Measurements from ENCODE around the gene CNTNAP3B. TPM values are rescaled to one million over a fixed set of nuclear protein-coding genes. Genes with fewer than 3 reads are reported as not detected.
"Not testable (repeated sequence)": the region's sequence is repeated elsewhere in the genome, so short reads cannot be mapped to it uniquely, and the experiment has no call there.

Gene CNTNAP3B
- total RNA-seq, 2 donors from 2014 or later, result 4.7 to 6.1 TPM

- H3K4me1 ChIP-seq (ENCODE audit: control insufficient read depth, insufficient read depth, low read length); H3K4me1 Mint-ChIP-seq; H3K9me3 ChIP-seq (ENCODE audit: control insufficient read depth, low read length); H3K4me3 ChIP-seq (ENCODE audit: low read length); H3K9me3 Mint-ChIP-seq; H3K9ac ChIP-seq (ENCODE audit: extremely low read depth, low read length, poor library complexity, severe bottlenecking); H3K27ac Mint-ChIP-seq; H3K36me3 Mint-ChIP-seq (ENCODE audit: low read depth); H3K27me3 ChIP-seq (ENCODE audit: control insufficient read depth, insufficient read depth, low read length, poor library complexity, severe bottlenecking); H3K27ac ChIP-seq (ENCODE audit: low read depth, low read length); H3K27me3 Mint-ChIP-seq (ENCODE audit: insufficient read depth); H3K4me3 Mint-ChIP-seq; H3K36me3 ChIP-seq (ENCODE audit: control insufficient read depth, insufficient read depth, low read length): not testable (repeated sequence)
- DNase-seq, result peak; percentile 20
- 100% methylated on average over 4 of the region's 7 CpGs; no CpG with 5 or more reads in 1 of the 2 experiments for WGBS, 2 experiments (ENCODE audit: insufficient coverage in 1 of 2, insufficient read length in 1 of 2)
Measured at GRCh38 chr9:42018220-42018922, 110.9 kb downstream of the CNTNAP3B start.

GRCh38 chr9:42014317-42014716 is 114.9 kb downstream of the CNTNAP3B start:
- WGBS, 2 experiments (ENCODE audit: insufficient coverage in 1 of 2, insufficient read length in 1 of 2), result no CpG with 5 or more reads among the region's 9 CpGs
- H3K4me1 Mint-ChIP-seq; H3K4me3 Mint-ChIP-seq; H3K27me3 Mint-ChIP-seq (ENCODE audit: insufficient read depth); H3K9me3 ChIP-seq (ENCODE audit: control insufficient read depth, low read length); H3K9ac ChIP-seq (ENCODE audit: extremely low read depth, low read length, poor library complexity, severe bottlenecking); H3K27ac Mint-ChIP-seq; H3K27me3 ChIP-seq (ENCODE audit: control insufficient read depth, insufficient read depth, low read length, poor library complexity, severe bottlenecking); H3K36me3 Mint-ChIP-seq (ENCODE audit: low read depth); H3K27ac ChIP-seq (ENCODE audit: low read depth, low read length); H3K4me3 ChIP-seq (ENCODE audit: low read length); H3K9me3 Mint-ChIP-seq; H3K4me1 ChIP-seq (ENCODE audit: control insufficient read depth, insufficient read depth, low read length); DNase-seq; H3K36me3 ChIP-seq (ENCODE audit: control insufficient read depth, insufficient read depth, low read length): not testable (repeated sequence)

GRCh38 chr9:41991607-41992006 is 137.6 kb downstream of the CNTNAP3B start:
- H3K4me1 ChIP-seq (ENCODE audit: control insufficient read depth, insufficient read depth, low read length); H3K9me3 ChIP-seq (ENCODE audit: control insufficient read depth, low read length); H3K4me3 ChIP-seq (ENCODE audit: low read length); H3K36me3 ChIP-seq (ENCODE audit: control insufficient read depth, insufficient read depth, low read length); H3K27ac Mint-ChIP-seq; H3K9me3 Mint-ChIP-seq; H3K4me3 Mint-ChIP-seq; H3K27me3 Mint-ChIP-seq (ENCODE audit: insufficient read depth); H3K4me1 Mint-ChIP-seq; H3K27ac ChIP-seq (ENCODE audit: low read depth, low read length); DNase-seq; H3K27me3 ChIP-seq (ENCODE audit: control insufficient read depth, insufficient read depth, low read length, poor library complexity, severe bottlenecking); H3K9ac ChIP-seq (ENCODE audit: extremely low read depth, low read length, poor library complexity, severe bottlenecking); H3K36me3 Mint-ChIP-seq (ENCODE audit: low read depth): not testable (repeated sequence)
- no CpG with 5 or more reads among the region's 9 CpGs for WGBS, 2 experiments (ENCODE audit: insufficient coverage in 1 of 2, insufficient read length in 1 of 2)

- H3K9me3 Mint-ChIP-seq; H3K4me3 Mint-ChIP-seq; H3K27me3 ChIP-seq (ENCODE audit: control insufficient read depth, insufficient read depth, low read length, poor library complexity, severe bottlenecking); H3K4me1 Mint-ChIP-seq; H3K36me3 Mint-ChIP-seq (ENCODE audit: low read depth); DNase-seq; H3K9ac ChIP-seq (ENCODE audit: extremely low read depth, low read length, poor library complexity, severe bottlenecking); H3K27me3 Mint-ChIP-seq (ENCODE audit: insufficient read depth); H3K36me3 ChIP-seq (ENCODE audit: control insufficient read depth, insufficient read depth, low read length); H3K4me3 ChIP-seq (ENCODE audit: low read length); H3K27ac Mint-ChIP-seq; H3K4me1 ChIP-seq (ENCODE audit: control insufficient read depth, insufficient read depth, low read length); H3K9me3 ChIP-seq (ENCODE audit: control insufficient read depth, low read length); H3K27ac ChIP-seq (ENCODE audit: low read depth, low read length): not testable (repeated sequence)
- no CpG with 5 or more reads among the region's 2 CpGs for WGBS, 2 experiments (ENCODE audit: insufficient coverage in 1 of 2, insufficient read length in 1 of 2)
Measured at GRCh38 chr9:41980271-41980670, 149.0 kb downstream of the CNTNAP3B start.

- not testable (repeated sequence) for H3K4me3 ChIP-seq (ENCODE audit: low read length); H3K4me3 Mint-ChIP-seq; H3K36me3 Mint-ChIP-seq (ENCODE audit: low read depth); H3K9ac ChIP-seq (ENCODE audit: extremely low read depth, low read length, poor library complexity, severe bottlenecking); H3K36me3 ChIP-seq (ENCODE audit: control insufficient read depth, insufficient read depth, low read length); H3K9me3 Mint-ChIP-seq; H3K27me3 Mint-ChIP-seq (ENCODE audit: insufficient read depth); H3K4me1 ChIP-seq (ENCODE audit: control insufficient read depth, insufficient read depth, low read length); DNase-seq; H3K9me3 ChIP-seq (ENCODE audit: control insufficient read depth, low read length); H3K4me1 Mint-ChIP-seq; H3K27me3 ChIP-seq (ENCODE audit: control insufficient read depth, insufficient read depth, low read length, poor library complexity, severe bottlenecking); H3K27ac ChIP-seq (ENCODE audit: low read depth, low read length); H3K27ac Mint-ChIP-seq
- WGBS, 2 experiments (ENCODE audit: insufficient coverage in 1 of 2, insufficient read length in 1 of 2), result no CpG with 5 or more reads among the region's 5 CpGs
Measured at GRCh38 chr9:41977965-41978600, 151.1 kb downstream of the CNTNAP3B start.

GRCh38 chr9:41974906-41975305 is 154.3 kb downstream of the CNTNAP3B start:
- H3K27me3 ChIP-seq (ENCODE audit: control insufficient read depth, insufficient read depth, low read length, poor library complexity, severe bottlenecking); H3K4me3 ChIP-seq (ENCODE audit: low read length); H3K36me3 ChIP-seq (ENCODE audit: control insufficient read depth, insufficient read depth, low read length); DNase-seq; H3K27ac Mint-ChIP-seq; H3K9ac ChIP-seq (ENCODE audit: extremely low read depth, low read length, poor library complexity, severe bottlenecking); H3K27me3 Mint-ChIP-seq (ENCODE audit: insufficient read depth); H3K9me3 ChIP-seq (ENCODE audit: control insufficient read depth, low read length); H3K9me3 Mint-ChIP-seq; H3K4me1 ChIP-seq (ENCODE audit: control insufficient read depth, insufficient read depth, low read length); H3K27ac ChIP-seq (ENCODE audit: low read depth, low read length); H3K4me3 Mint-ChIP-seq; H3K36me3 Mint-ChIP-seq (ENCODE audit: low read depth); H3K4me1 Mint-ChIP-seq: not testable (repeated sequence)
- 96% methylated on average over 10 of the region's 17 CpGs; no CpG with 5 or more reads in 1 of the 2 experiments for WGBS, 2 experiments (ENCODE audit: insufficient coverage in 1 of 2, insufficient read length in 1 of 2)

- H3K4me1 ChIP-seq (ENCODE audit: control insufficient read depth, insufficient read depth, low read length); H3K9ac ChIP-seq (ENCODE audit: extremely low read depth, low read length, poor library complexity, severe bottlenecking); H3K4me3 Mint-ChIP-seq; H3K9me3 Mint-ChIP-seq; H3K27me3 Mint-ChIP-seq (ENCODE audit: insufficient read depth); H3K36me3 Mint-ChIP-seq (ENCODE audit: low read depth); H3K9me3 ChIP-seq (ENCODE audit: control insufficient read depth, low read length); H3K36me3 ChIP-seq (ENCODE audit: control insufficient read depth, insufficient read depth, low read length); H3K4me1 Mint-ChIP-seq; H3K27me3 ChIP-seq (ENCODE audit: control insufficient read depth, insufficient read depth, low read length, poor library complexity, severe bottlenecking); H3K27ac ChIP-seq (ENCODE audit: low read depth, low read length); H3K27ac Mint-ChIP-seq; H3K4me3 ChIP-seq (ENCODE audit: low read length): not testable (repeated sequence)
- DNase-seq, result peak; percentile 18
- WGBS, 2 experiments (ENCODE audit: insufficient coverage in 1 of 2, insufficient read length in 1 of 2), result 51 to 100% methylated on average over 1 to 40 of the region's 43 CpGs
Measured at GRCh38 chr9:41953007-41953406, 176.2 kb downstream of the CNTNAP3B start.
